Astrocyte of the spinal cord (primary cell): ENCODE results near the gene EID2B.

ENCODE experiments used
- DNase-seq: peaks from one replicate; pipeline ENCODE4 v3.0.0; 2011; ENCODE audit warnings: low read depth, low spot score
- H3K4me3 ChIP-seq: 2 replicates; pipeline ENCODE4 v1.5.1; 2011; ENCODE audit warnings: low read depth, mild to moderate bottlenecking, low read length, moderate library complexity
- in situ Hi-C: cut with HindIII; loops from 2 replicates; pipeline ENCODE4 v1.10.0; 2017; ENCODE audit warnings: low sequenced_read_pairs
- TF ChIP-seq, protein P1 (sequence below): IDR thresholded peaks from 2 replicates; pipeline ENCODE4 v1.5.1; 2012; ENCODE audit warnings: low read depth, mild to moderate bottlenecking, low read length, inconsistent platforms

EID2B gene

DNA sequence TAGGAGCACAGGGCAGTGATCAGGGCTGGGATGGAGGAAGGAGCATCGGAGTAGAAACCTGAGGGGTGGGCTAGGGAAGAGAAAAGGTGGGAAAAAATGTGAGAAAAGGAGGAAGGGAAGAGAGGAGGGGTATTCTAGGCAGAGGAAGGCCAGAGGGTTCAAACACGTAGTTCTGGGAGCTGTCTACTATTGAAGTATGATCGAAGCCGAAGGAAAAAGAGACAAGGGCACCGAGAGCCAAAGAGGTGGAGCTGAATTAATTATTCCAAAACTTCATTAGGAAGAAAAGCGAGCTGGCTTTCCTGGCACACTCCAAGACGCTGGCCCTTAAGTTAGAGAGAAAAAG is 26.1 kb downstream of the EID2B start:
- in situ Hi-C loops, result no loop called here

GRCh38 chr19:39502640-39503417 is 29.8 kb downstream of the EID2B start:
- peak; percentile 55 for DNase-seq
- H3K4me3 ChIP-seq, result no peak overlapping the region
- in situ Hi-C loops, result no loop called here
- TF ChIP-seq, protein P1, sequence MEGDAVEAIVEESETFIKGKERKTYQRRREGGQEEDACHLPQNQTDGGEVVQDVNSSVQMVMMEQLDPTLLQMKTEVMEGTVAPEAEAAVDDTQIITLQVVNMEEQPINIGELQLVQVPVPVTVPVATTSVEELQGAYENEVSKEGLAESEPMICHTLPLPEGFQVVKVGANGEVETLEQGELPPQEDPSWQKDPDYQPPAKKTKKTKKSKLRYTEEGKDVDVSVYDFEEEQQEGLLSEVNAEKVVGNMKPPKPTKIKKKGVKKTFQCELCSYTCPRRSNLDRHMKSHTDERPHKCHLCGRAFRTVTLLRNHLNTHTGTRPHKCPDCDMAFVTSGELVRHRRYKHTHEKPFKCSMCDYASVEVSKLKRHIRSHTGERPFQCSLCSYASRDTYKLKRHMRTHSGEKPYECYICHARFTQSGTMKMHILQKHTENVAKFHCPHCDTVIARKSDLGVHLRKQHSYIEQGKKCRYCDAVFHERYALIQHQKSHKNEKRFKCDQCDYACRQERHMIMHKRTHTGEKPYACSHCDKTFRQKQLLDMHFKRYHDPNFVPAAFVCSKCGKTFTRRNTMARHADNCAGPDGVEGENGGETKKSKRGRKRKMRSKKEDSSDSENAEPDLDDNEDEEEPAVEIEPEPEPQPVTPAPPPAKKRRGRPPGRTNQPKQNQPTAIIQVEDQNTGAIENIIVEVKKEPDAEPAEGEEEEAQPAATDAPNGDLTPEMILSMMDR, result peak; percentile 54

More for the DNA sequence above, 26.1 kb downstream of the EID2B start:
- DNase-seq, result no peak
- TF ChIP-seq, protein P1, result no peak
- peak overlapping the region; percentile 12 for H3K4me3 ChIP-seq

GRCh38 chr19:39501340-39501739 is 31.3 kb downstream of the EID2B start:
- TF ChIP-seq, protein P1, result no peak
- in situ Hi-C loops, result no loop called here

GRCh38 chr19:39500543-39500942 is 32.1 kb downstream of the EID2B start:
- TF ChIP-seq, protein P1, result no peak
- no peak overlapping the region for H3K4me3 ChIP-seq
- in situ Hi-C loops, result no loop called here
- DNase-seq, result no peak

More at GRCh38 chr19:39501340-39501739, 31.3 kb downstream of the EID2B start:
- H3K4me3 ChIP-seq, result no peak overlapping the region
- no peak for DNase-seq

DNA sequence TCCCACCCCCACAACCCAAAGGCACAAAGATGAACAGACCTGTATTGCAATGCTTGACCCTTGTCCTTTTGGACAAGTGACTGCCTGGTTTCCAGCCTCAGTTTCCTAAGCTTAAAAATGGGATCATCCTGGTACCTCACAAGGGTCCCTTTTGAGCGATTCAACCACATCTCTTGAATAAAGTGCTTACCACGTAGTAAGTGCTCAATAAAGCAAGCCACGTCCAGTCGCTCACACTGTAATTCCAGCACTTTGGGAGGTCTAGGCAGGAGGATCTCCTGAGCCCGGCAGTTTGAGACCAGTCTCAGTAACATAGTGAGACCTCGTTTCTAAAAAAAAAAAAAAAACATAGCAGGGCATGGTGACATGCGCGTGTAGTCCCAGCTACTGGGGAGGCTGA is 32.7 kb downstream of the EID2B start:
- in situ Hi-C loops, result no loop called here
- DNase-seq, result no peak
- no peak overlapping the region for H3K4me3 ChIP-seq
- TF ChIP-seq, protein P1, result no peak

- H3K4me3 ChIP-seq, result peak within 1 kb of the TSS; percentile 10
- TF ChIP-seq, protein P1, result no peak
- DNase-seq, result no peak
- in situ Hi-C loops, result no loop called here
These were observed 33.6 kb downstream of the EID2B start, which contains the start of gene DLL3 for GRCh38 chr19:39498798-39499642. TSS of gene DLL3 (plus strand) at chr19:39498947. CDS start at chr19:39498975, 28 bp downstream.
